Activated CD8-positive, alpha-beta memory T cell treated with anti-CD3 and anti-CD28 coated beads, Interleukin-2, amount 50 U/mL, for 48 hours (primary cell): ENCODE results near the gene HMX2.

ENCODE experiments used
- DNase-seq: peaks from one replicate; pipeline ENCODE4 v3.0.0-alpha.2; 2020

Gene HMX2

DNA sequence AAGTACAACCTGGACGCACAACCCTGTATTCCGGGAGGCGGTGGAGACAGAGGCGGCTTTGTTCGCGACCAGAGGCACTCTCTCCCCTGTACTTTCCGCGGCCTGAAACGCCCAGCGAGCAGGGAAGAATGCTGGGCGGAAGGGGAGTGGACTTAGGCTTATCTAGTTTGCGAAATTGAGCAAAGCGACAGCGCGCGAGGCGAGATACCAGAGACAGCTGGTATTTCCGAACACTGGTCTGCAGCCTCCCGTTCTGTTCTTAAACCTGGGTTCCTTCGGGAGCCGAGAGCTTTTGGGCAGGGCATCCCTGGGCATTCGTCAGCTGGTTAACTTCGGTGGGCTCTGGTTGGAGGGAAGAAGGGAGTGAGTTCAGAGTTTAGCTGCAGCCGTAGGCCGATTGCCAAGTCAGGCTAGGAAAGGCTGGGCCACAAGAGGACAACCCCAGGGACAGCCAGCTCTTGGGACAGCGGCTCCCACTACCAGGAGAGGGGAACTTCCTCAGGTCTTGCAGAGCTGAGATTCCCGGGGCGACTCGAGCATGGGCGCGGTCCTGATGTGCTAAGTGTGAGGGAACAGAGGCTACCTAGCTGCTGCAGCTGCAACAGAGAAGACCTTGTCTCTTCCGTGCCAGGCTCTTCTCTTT lies 8.3 kb upstream of the HMX2 start:
- peak; percentile 59 for DNase-seq

- DNase-seq = peak; percentile 65
These were observed 7.6 kb upstream of the HMX2 start for GRCh38 chr10:123140164-123140982.

GRCh38 chr10:123140983-123141390 lies 6.9 kb upstream of the HMX2 start:
- DNase-seq = no peak

DNA sequence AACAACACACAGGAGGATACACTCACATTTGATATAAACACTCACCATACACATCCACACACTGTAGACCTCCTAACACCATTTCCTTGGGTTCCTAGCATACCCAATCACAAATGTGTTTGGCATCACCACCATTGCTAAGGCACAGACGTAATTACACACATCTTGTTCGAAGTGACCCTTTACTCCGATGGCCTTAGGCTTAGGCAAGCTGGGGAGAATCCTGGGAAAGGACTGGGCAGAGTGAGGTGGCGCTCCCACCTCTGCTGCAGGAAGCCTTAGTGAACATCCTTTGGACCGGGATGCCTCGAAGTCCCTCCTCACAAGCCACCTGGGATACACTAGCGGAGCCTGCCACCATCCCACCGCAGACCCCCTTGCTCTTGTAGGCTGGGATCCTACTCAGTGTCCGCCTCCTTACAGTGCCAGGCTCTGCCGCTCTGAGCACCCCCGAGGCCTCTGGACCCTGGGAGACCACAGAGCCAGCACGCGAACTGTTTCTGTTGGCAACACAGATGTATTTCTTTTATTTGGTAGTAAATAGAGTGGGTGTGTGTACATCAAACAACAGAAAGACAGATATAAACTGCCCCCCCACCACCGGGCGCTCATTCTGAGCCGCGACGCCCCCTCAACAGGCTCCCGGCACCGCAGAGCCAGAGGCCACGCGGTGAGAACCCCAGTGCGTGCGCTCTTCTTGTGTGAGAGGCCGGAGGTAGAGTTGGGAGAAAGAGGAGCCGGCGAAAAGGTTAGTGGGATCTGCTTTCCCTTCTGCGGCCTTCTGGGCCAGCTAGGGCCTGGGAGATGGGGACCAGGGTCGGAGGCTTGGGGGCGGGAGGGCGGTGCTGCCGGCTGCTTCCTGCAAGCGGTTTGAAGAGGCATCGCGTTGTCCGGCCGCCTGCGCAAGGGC lies 5.9 kb upstream of the HMX2 start:
- DNase-seq = no peak

- DNase-seq = no peak
These were observed 5.2 kb upstream of the HMX2 start for GRCh38 chr10:123142701-123143161.

DNA sequence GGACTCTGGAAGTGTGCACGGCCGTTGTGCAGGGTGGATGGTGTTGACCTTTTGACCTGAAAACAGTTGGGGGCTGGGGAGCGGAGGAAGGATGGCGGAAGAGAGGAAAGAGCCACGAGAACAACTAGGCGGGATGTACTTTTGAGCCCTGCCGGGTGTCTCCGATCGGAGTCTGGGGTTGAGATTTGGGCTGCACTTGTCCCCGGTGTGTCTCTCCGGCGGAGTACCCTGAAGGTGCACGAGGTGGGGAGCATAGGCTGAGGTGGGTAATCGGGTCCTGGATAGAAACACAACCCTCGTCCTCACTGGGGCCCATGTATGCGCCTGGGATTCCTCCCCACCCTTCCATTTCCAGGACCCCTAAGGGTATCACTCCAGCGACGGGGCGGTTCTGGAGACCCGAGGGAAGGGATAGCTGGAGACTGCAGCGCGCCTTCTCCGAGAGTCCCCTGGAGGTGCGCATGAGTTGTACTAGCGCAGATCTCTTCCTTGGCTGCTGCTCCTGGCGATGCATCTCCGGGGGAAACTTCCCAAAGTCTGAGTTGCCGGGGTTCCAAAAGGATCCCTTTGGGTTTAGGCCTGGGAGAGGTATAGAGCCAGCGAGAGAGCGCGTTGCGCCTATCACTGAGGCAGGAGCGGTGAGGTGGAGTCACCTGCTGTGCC lies 4.6 kb upstream of the HMX2 start:
- DNase-seq = no peak

GRCh38 chr10:123143825-123144168 lies 4.1 kb upstream of the HMX2 start:
- DNase-seq = no peak

GRCh38 chr10:123144697-123145541 lies 3.0 kb upstream of the HMX2 start:
- DNase-seq = peak; percentile 61

GRCh38 chr10:123145542-123146012 lies 2.4 kb upstream of the HMX2 start:
- no peak for DNase-seq

DNA sequence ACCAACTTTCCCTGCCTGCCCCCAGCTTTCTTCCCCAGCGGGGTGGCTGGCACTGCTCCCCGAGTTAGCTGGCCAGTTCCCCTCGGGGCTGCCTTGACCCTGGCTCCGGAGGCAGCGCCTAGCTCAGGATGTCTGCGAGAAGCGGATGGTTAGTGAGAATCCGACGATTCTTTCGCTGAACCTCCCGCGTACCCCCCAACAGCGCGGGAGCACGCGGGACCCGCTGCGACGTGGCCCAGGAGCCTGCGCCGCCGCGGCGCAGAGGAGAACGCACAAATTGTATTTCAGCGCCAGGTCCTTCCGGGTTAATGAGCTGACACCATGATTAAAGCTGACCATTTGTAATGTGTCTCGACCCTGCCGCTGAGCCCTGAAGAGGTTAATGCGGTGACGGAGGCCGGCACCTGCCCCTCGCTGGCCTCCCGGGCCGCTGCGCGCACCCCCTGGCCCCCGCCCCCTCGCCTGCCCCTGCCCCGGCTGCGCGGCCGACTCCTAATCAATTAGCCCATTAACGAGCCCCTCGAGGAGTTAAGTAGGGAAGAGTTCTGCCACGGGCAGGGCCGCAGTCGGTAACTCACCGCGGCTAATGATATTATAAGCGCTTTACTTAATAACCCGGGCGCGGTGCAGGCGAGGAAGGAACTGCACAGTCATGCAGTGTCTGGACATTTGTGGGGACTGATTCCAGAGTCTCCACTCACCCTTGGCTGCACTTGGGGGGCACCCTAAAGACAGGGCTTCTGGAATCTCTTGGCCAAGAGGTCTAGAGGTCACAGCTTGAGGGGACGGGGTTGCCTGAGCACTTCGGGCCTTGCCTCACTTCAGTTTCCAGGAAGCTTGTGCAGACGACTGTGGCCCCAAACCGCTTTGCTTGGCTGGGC lies 1.7 kb upstream of the HMX2 start:
- peak; percentile 59 for DNase-seq

- DNase-seq = no peak
These were observed 872 bp upstream of the HMX2 start for GRCh38 chr10:123146894-123147634.

DNA sequence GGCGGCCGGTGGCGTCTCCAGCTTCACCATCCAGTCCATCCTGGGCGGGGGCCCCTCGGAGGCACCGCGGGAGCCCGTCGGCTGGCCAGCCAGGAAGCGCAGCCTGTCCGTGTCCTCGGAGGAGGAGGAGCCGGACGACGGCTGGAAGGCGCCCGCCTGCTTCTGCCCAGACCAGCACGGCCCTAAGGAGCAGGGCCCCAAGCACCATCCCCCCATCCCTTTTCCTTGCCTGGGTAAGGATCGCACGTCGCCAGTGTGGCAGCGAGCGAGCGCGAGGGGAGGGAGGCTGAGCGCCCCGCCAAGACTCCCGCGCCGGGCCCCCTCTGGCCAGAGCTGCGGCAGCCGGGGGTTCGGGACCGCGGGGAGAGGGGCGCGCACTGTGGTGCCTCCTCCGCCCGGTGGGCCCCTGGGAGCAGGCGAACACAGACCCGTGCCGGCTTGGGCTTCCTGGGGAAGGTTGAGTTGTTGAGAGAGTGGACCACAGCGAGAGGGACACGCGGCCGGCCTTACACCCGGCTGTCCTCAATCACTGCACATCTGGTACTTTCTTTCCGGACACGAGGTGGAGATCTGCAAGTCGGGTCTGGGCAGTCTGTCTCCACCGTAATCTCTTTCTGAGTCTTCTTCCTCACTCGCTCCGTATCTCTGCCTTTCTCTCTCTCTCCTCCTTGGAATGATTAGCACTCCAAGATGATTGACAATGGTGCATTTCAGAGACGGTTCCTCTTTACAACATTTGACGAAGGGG lies 652 bp downstream of the HMX2 start:
- DNase-seq = no peak

DNA sequence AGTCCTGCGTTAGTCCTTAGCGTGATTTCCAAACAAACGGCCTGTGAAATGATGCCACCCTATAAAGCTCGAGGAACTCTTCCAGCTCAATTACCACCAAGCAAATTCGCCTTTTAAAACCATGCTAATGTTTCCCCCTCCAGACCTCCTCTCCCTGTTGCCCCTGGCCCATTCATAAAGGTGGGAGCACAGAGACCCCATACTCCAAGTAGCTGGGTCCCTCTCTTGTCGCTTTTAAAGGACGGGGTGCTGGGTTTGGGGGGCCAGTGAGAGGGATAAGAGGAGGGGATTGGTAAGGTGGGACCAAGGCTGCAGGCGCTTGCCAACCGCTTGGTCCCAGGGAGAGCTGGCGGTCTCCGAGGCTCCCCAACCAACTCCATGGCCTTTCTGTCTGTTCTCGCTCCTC lies 1.2 kb downstream of the HMX2 start:
- DNase-seq = no peak

DNA sequence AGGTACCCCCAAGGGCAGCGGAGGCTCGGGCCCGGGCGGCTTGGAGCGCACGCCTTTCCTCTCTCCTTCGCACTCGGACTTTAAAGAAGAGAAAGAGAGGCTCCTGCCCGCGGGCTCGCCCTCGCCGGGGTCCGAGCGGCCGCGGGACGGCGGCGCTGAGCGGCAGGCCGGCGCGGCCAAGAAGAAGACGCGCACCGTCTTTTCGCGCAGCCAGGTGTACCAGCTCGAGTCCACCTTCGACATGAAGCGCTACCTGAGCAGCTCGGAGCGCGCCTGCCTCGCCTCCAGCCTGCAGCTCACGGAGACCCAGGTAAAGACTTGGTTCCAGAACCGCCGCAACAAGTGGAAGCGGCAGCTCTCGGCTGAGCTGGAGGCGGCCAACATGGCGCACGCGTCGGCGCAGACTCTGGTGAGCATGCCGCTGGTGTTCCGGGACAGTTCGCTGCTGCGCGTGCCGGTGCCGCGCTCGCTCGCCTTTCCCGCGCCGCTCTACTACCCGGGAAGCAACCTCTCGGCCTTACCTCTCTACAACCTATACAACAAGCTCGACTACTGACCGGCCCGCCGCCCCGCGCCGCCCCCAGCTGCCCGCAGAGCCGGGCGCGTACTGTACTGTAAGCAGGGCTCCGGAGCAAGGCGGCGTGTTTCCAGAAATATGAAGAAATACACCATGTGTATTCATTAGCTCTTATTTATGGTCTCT lies 1.8 kb downstream of the HMX2 start:
- DNase-seq = peak; percentile 78

DNA sequence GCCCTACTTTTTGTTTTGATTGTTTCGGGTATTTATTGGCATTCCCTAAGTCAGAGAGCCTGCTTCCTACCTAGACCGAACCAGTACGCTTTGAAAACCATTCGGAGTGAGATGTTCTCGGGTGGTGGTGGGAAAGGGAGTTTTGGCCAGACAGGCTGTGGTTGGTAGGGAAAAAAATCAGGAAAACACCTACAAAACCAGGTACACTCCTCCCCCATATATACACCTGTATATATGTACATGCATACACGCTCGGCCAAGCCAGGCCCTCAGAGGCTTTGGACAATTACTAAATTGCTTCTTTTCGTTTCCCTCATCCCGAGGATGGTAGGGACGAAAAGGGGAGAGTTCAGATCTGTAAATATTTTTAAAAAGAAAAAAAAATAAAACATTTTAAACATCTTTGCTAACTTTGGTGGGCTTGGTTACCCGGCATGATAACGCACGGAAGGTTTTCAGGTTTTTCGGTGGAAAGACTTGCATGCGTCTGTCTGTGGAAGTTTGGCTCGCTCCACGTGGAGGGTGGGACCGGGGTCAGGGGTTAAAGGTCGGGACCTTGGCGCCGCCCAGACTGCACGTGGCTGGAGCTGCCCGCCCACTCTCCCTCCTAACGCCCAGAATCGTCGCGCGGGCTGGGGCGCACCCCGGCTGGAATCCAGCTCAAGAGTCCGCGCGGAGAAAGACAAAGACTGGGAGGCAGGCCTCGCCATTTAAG lies 2.5 kb downstream of the HMX2 start:
- DNase-seq = no peak

- peak; percentile 73 for DNase-seq
These were observed 3.2 kb downstream of the HMX2 start for GRCh38 chr10:123150986-123151736.

GRCh38 chr10:123151737-123152135 lies 3.8 kb downstream of the HMX2 start:
- DNase-seq = no peak
